HCT116 (cell line): ENCODE data around the gene PRKAG2. TPM values are rescaled to one million over a fixed set of nuclear protein-coding genes. Genes with fewer than 3 reads are reported as not detected.

Source experiments
- ATAC-seq: fragments of 200-7000 bp; cut with Tn5 transposase; 2 replicates; pipeline ENCODE4 v1.9.1; 2020; ENCODE audit warnings: mild to moderate bottlenecking, moderate library complexity
- BruUV-seq: library from RNA; stranded (reverse); fragments of 400-500 nt; replicated peaks from 2 replicates; lab custom pipeline; 2021; lab: Mats Ljungman, UMichigan
- CTCF ChIA-PET: fragments of 300-600 bp; sonication (Branson Sonifier 250); formaldehyde crosslinking; loops from one replicate; lab custom pipeline; 2021; ENCODE audit warnings: antibody characterized with exemption; lab: Charles Lee
- POLR2A ChIA-PET: fragments of 300-600, 350-600 bp; sonication (Branson Sonifier 250); formaldehyde crosslinking; loops from one replicate; lab custom pipeline; 2021; ENCODE audit warnings: antibody characterized with exemption; lab: Charles Lee
- RAD21 ChIA-PET, 2 experiments: fragments of 300-600 bp; sonication (Branson Sonifier 250); formaldehyde crosslinking; loops; one replicate each; lab custom pipeline; 2023; ENCODE audit warnings: low total read pairs in 2 of 2; ENCODE audit not compliant: uncharacterized antibody in 2 of 2, unreplicated experiment in 2 of 2, low non-redundant PET in 1 of 2; lab: Charles Lee
- DNase-seq: peaks from one replicate; pipeline ENCODE4 v3.0.0-alpha.2; 2010; ENCODE audit warnings: low read depth, low spot score
- H2AFZ ChIP-seq: fragments of 200-600 bp; shearing (Covaris generic), sonication (generic); 2 replicates; pipeline ENCODE4 v1.6.1; 2017; ENCODE audit warnings: low read depth, mixed run types, mixed read lengths, antibody characterized with exemption, low read length; ENCODE audit not compliant: poor library complexity, severe bottlenecking
- H3K27ac ChIP-seq: 2 replicates; pipeline ENCODE4 v1.5.1; 2012; ENCODE audit warnings: low read depth, low read length
- H3K27me3 ChIP-seq: fragments of 200-600 bp; sonication (generic); 2 replicates; pipeline ENCODE4 v1.6.1; 2016; ENCODE audit warnings: mixed run types, low read length, mixed read lengths; ENCODE audit not compliant: insufficient read depth
- H3K36me3 ChIP-seq, 2 experiments: fragments of 200-500 bp in 1 of 2; fragments of 200-600 bp in 1 of 2; sonication (Bioruptor generic) in 1 of 2; sonication (generic) in 1 of 2; 2 replicates each; pipeline versions ENCODE4 v1.5.1 to v1.6.1; 2014 to 2016; ENCODE audit warnings: low read length in 2 of 2, inconsistent platforms in 1 of 2, mixed read lengths in 1 of 2, mixed run types in 1 of 2; ENCODE audit not compliant: insufficient read depth in 2 of 2, control insufficient read depth in 1 of 2
- H3K4me1 ChIP-seq, 2 experiments: fragments of 200-600 bp in 1 of 2; sonication (generic) in 1 of 2; 2 replicates each; pipeline versions ENCODE4 v1.5.1 to v1.6.1; 2012 to 2017; ENCODE audit warnings: low read length in 2 of 2, inconsistent platforms in 1 of 2, mild to moderate bottlenecking in 1 of 2, mixed read lengths in 1 of 2, mixed run types in 1 of 2, moderate library complexity in 1 of 2; ENCODE audit not compliant: insufficient read depth in 2 of 2, control insufficient read depth in 1 of 2
- H3K4me2 ChIP-seq: fragments of 200-600 bp; sonication (generic); 2 replicates; pipeline ENCODE4 v1.6.1; 2017; ENCODE audit warnings: mixed run types, low read length, mixed read lengths
- H3K4me3 ChIP-seq, 2 experiments: fragments of 200-600 bp in 1 of 2; sonication (generic) in 1 of 2; replicated peaks in 1 of 2; 2 replicates each; pipeline ENCODE4 v1.5.1; 2011 to 2016; ENCODE audit warnings: low read length in 2 of 2, control low read depth in 1 of 2, low read depth in 1 of 2, mild to moderate bottlenecking in 1 of 2, mixed read lengths in 1 of 2, mixed run types in 1 of 2
- H3K79me2 ChIP-seq: fragments of 200-600 bp; sonication (generic); 2 replicates; pipeline ENCODE4 v1.6.1; 2017; ENCODE audit warnings: mild to moderate bottlenecking, mixed run types, low read length, moderate library complexity, mixed read lengths; ENCODE audit not compliant: insufficient read depth
- H3K9ac ChIP-seq: fragments of 200-600 bp; sonication (generic); 2 replicates; pipeline ENCODE4 v1.6.1; 2016; ENCODE audit warnings: low read length, mixed read lengths
- H3K9me2 ChIP-seq: fragments of 200-600 bp; sonication (generic), shearing (Covaris generic); 2 replicates; pipeline ENCODE4 v1.6.1; 2017; ENCODE audit warnings: mixed run types, mild to moderate bottlenecking, moderate library complexity; ENCODE audit not compliant: insufficient read depth
- H3K9me3 ChIP-seq, 2 experiments: fragments of 200-500 bp in 1 of 2; fragments of 200-600 bp in 1 of 2; sonication (Bioruptor generic) in 1 of 2; sonication (generic) in 1 of 2; 2 replicates each; pipeline ENCODE4 v1.6.1; 2014 to 2017; ENCODE audit warnings: low read length in 2 of 2, mixed read lengths in 2 of 2, inconsistent platforms in 1 of 2, low read depth in 1 of 2, mild to moderate bottlenecking in 1 of 2, mixed run types in 1 of 2, moderate library complexity in 1 of 2; ENCODE audit not compliant: control insufficient read depth in 1 of 2, insufficient read depth in 1 of 2
- H4K20me1 ChIP-seq: fragments of 200-600 bp; sonication (generic), shearing (Covaris generic); 2 replicates; pipeline ENCODE4 v1.6.1; 2017; ENCODE audit warnings: mixed run types, mild to moderate bottlenecking, moderate library complexity; ENCODE audit not compliant: insufficient read depth
- ATF3 ChIP-seq: IDR thresholded peaks from 2 replicates; pipeline ENCODE4 v1.6.1; 2012
- CBX3 ChIP-seq: IDR thresholded peaks from 2 replicates; pipeline ENCODE4 v1.6.1; 2012; ENCODE audit warnings: low read depth
- CEBPB ChIP-seq: IDR thresholded peaks from 2 replicates; pipeline ENCODE4 v1.6.1; 2012; ENCODE audit warnings: low read depth
- EGR1 ChIP-seq: IDR thresholded peaks from 2 replicates; pipeline ENCODE4 v1.6.1; 2012; ENCODE audit warnings: low read depth
- ELF1 ChIP-seq: IDR thresholded peaks from 2 replicates; pipeline ENCODE4 v1.6.1; 2012; ENCODE audit warnings: low read depth, borderline replicate concordance
- EZH2phosphoT487 ChIP-seq: fragments of 200-600 bp; IDR thresholded peaks from 2 replicates; pipeline ENCODE4 v1.6.1; 2018; ENCODE audit warnings: antibody characterized with exemption, borderline replicate concordance
- JUND ChIP-seq: IDR thresholded peaks from 2 replicates; pipeline ENCODE4 v1.6.1; 2012
- MAX ChIP-seq: IDR thresholded peaks from 2 replicates; pipeline ENCODE4 v1.6.1; 2012
- POLR2A ChIP-seq: IDR thresholded peaks from 2 replicates; pipeline ENCODE4 v1.7.0; 2011; ENCODE audit warnings: borderline replicate concordance; ENCODE audit not compliant: insufficient read depth, insufficient read length; ENCODE audit errors: extremely low read depth
- POLR2AphosphoS5 ChIP-seq: IDR thresholded peaks from 2 replicates; pipeline ENCODE4 v1.6.1; 2011; ENCODE audit warnings: mild to moderate bottlenecking, low read depth, low read length, moderate library complexity
- RAD21 ChIP-seq: IDR thresholded peaks from 2 replicates; pipeline ENCODE4 v1.6.1; 2012; ENCODE audit warnings: low read depth, mild to moderate bottlenecking
- REST ChIP-seq: IDR thresholded peaks from 2 replicates; pipeline ENCODE4 v1.6.1; 2012; ENCODE audit warnings: low read depth
- SIN3A ChIP-seq: IDR thresholded peaks from 2 replicates; pipeline ENCODE4 v1.6.1; 2012; ENCODE audit warnings: low read depth
- SRF ChIP-seq: IDR thresholded peaks from 2 replicates; pipeline ENCODE4 v1.6.1; 2012; ENCODE audit warnings: low read depth
- YY1 ChIP-seq: IDR thresholded peaks from 2 replicates; pipeline ENCODE4 v1.6.1; 2011; ENCODE audit warnings: low read length, low read depth, moderate library complexity, mild to moderate bottlenecking; ENCODE audit not compliant: insufficient replicate concordance; ENCODE audit errors: extremely low read depth
- ZFX ChIP-seq: fragments of 450-650 bp; IDR thresholded peaks from 2 replicates; pipeline ENCODE4 v1.6.1; 2017
- ZNF274 ChIP-seq: fragments of 200-500 bp; sonication (Bioruptor generic); IDR thresholded peaks from 2 replicates; pipeline ENCODE4 v1.6.1; 2014; ENCODE audit warnings: mild to moderate bottlenecking, low read depth, low read length, inconsistent platforms
- intact Hi-C: fragments of 100-400 bp; cut with micrococcal nuclease; formaldehyde crosslinking; loops from 2 replicates; pipeline ENCODE4 v1.10.0; 2022
- total RNA-seq: library from RNA; stranded (reverse); gene quantifications from one replicate; pipeline ENCODE4 v1.2.1, GENCODE V29; 2021; ENCODE audit not compliant: unreplicated experiment

The PRKAG2 gene
- total RNA-seq, 1 experiment from 2014 or later = 23.6 TPM

GRCh38 chr7:151711435-151711872 lies 165.5 kb downstream of the PRKAG2 start (continued):
- TF ChIP-seq ZFX = no peak
- TF ChIP-seq POLR2AphosphoS5 = no peak
- no peak for TF ChIP-seq MAX
- TF ChIP-seq YY1 = no peak
- no peak for TF ChIP-seq SRF
- no peak for TF ChIP-seq REST
- no peak for TF ChIP-seq EGR1
- no peak for TF ChIP-seq CEBPB

GRCh38 chr7:151710646-151711434 lies 166.1 kb downstream of the PRKAG2 start:
- H3K9me2 ChIP-seq = no peaks in the 10 kb centered on the region
- H3K27me3 ChIP-seq = no peaks in the 10 kb centered on the region
- BruUV-seq = no TSS peak
- intact Hi-C loops = no loop called here
- H2AFZ ChIP-seq = no peak overlapping the region
- CTCF ChIA-PET = no interaction called here
- H4K20me1 ChIP-seq = no peaks in the 10 kb centered on the region
- ATAC-seq = no peak
- POLR2A ChIA-PET = no interaction called here
- H3K9me3 ChIP-seq = no peaks in the 10 kb centered on the region
- H3K4me2 ChIP-seq = no peak overlapping the region
- RAD21 ChIA-PET = no interaction called here
- H3K36me3 ChIP-seq = no peaks in the 10 kb centered on the region
- no peak overlapping the region for H3K27ac ChIP-seq
- no peak for DNase-seq
- H3K4me1 ChIP-seq = peaks cover 3 to 20% of the 10 kb centered on the region in 2 experiments; a peak in 3 of 4 replicates
- H3K4me3 ChIP-seq = no peak overlapping the region
- TF ChIP-seq JUND (no peak), POLR2A (no peak), POLR2AphosphoS5 (no peak), EZH2phosphoT487 (no peak), ZNF274 (no peak), ATF3 (no peak), ZFX (no peak), ELF1 (no peak), SIN3A (no peak), YY1 (no peak), EGR1 (no peak), CBX3 (no peak), RAD21 (no peak)
- TF ChIP-seq, all 23 proteins: peak for 0
- Histone ChIP-seq H3K79me2 (no peaks in the 10 kb centered on the region), H3K9ac (no peak overlapping the region)
